Effector memory CD4-positive, alpha-beta T cell (primary cell): ENCODE measurements around the gene SYDE1.

Experiments
- DNase-seq, 3 donors: peaks; one replicate each; pipeline ENCODE4 v3.0.0-alpha.2; 2020
- H3K27ac ChIP-seq: 2 replicates; pipeline ENCODE4 v1.7.0; 2013; ENCODE audit warnings: mild to moderate bottlenecking, low read length, moderate library complexity; ENCODE audit not compliant: insufficient read depth, poor library complexity, severe bottlenecking
- H3K27me3 ChIP-seq: replicated peaks from 2 replicates; pipeline ENCODE4 v1.7.0; 2013; ENCODE audit warnings: mild to moderate bottlenecking, low read length; ENCODE audit not compliant: insufficient read depth, control insufficient read depth, poor library complexity, severe bottlenecking
- H3K36me3 ChIP-seq: 2 replicates; pipeline ENCODE4 v1.7.0; 2013; ENCODE audit warnings: mild to moderate bottlenecking, low read length, moderate library complexity; ENCODE audit not compliant: control insufficient read depth, insufficient read depth
- H3K4me1 ChIP-seq: 2 replicates; pipeline ENCODE4 v1.7.0; 2013; ENCODE audit warnings: low read length, mild to moderate bottlenecking; ENCODE audit not compliant: control insufficient read depth, insufficient read depth, poor library complexity, severe bottlenecking
- H3K4me3 ChIP-seq: 2 replicates; pipeline ENCODE4 v1.7.0; 2013; ENCODE audit warnings: low read length, low read depth, mild to moderate bottlenecking; ENCODE audit not compliant: insufficient read depth, poor library complexity, severe bottlenecking
- H3K9me3 ChIP-seq: 2 replicates; pipeline ENCODE4 v1.7.0; 2013; ENCODE audit warnings: mild to moderate bottlenecking, low read length, moderate library complexity; ENCODE audit not compliant: control insufficient read depth

SYDE1 gene

DNA sequence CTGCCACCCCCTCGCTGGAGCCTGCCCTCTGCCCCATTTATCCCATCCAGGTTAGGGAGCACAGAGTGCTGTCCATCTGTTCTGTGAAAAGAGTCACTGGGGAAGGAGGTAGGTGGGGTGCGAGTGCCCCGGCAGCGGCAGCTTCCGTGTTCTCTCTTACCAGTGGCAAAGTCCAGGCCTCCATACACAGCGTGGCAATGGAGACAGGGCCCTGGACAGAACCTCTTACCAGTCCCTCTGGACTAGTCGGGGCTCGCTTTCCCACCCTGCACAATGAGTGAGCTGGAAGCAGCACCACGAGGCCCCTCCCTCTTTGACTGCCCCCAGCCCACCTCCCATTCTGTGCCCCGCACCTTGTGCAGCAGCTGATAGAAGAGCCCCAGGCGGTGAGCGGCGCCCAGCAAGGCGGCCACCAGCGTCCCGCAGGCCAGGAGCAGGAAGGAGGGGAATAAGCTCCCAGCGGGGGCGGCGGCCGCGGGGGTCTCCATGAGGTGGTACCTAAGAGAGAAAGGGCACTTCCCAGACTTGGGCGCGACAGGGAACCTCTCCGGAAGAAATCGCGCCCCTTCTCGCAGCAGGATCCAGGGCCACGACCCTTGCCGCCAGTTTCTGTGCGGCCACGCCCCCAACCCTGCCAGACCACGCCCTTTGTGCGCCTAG is 17.5 kb downstream of the SYDE1 start:
- Histone ChIP-seq H3K36me3 (peaks cover 25% of the 10 kb centered on the region), H3K9me3 (no peaks in the 10 kb centered on the region), H3K27me3 (no peaks in the 10 kb centered on the region), H3K27ac (peak overlapping the region; percentile 85), H3K4me3 (peak overlapping the region; percentile 81), H3K4me1 (peaks cover 6% of the 10 kb centered on the region)
- peak in 1 of 3 donors; percentile 4 for DNase-seq

DNA sequence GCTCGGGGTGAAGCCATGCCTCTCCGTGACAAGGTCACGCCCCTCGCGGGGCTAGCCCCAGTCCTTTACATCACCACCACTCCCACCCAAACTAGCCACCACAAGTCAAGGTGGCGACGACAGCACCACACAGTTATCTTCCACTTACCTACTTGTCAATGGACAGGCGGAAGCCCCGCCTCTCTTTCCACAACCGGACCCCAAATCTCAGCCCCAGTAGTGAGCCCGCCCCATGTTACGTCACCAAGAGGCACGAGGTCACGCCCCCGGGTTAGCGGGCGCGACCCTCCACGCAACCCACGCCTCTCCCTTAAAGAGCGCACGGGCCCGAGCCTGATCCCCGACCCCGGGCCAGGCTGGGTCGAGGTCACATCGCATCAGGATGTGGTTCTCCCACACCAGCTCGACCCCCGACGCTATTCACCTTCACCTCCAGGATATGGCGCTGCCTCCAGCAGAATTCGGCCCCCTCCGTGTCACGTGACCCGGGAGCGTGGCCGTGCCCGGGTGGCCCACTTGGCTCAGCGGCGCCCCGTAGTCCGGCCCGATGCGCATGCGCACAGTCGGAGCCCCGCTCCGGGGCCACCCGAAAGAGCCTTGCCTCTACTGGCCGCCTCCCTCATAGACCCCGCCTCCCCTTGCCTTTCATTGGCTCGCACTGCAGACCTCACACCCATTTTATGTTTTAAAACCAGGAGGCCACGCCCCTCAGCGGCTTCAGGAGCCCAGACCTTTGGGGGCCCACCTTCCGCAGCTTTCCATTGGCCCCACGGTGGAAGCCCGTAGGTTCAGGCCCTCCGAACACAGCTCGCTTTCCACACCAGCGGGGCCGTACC is 18.2 kb downstream of the SYDE1 start:
- peak; percentile 93 to 96 (median 95) for DNase-seq
- peaks cover 13% of the 10 kb centered on the region for H3K4me1 ChIP-seq
- H3K27me3 ChIP-seq: no peaks in the 10 kb centered on the region
- H3K4me3 ChIP-seq: peak overlapping the region; percentile 81
- H3K27ac ChIP-seq: peak overlapping the region; percentile 85
- no peaks in the 10 kb centered on the region for H3K9me3 ChIP-seq
- H3K36me3 ChIP-seq: peaks cover 18% of the 10 kb centered on the region

DNA sequence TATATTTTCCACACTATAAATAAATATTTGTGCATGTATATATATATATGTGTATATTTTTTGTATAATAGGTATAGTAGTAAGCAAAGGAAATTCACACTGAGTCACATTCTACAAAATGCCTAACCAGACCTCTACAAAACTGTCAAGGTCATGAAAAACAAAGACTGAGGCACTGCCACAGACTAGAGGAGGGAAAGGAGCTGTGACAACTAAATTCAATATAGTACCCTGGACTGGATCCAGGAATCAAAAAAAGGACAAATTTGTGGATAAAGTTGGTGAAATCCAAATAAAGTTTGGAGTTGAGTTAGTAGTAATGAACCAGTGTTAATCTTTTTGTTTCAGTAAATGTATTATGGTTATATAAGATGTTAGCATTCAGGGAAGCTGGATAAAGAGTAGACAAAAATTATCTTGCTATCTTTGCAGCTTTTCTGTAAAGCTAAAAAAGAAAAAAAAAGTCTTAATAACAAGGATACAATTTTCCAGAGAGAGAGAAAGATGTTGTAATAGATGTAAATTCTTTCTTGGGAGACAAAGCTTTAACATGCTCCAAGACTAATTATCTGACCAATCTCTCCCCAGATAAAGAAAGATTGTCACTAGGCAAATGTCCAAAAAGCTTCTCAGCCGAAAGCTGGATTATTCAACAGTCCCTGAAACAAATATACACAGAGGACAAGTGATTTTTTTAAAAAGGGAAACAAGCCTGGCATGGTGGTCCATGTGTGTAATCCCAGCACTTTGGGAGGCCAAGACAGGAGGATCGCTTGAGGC is 19.1 kb downstream of the SYDE1 start:
- Histone ChIP-seq H3K4me3 (peak overlapping the region; percentile 81), H3K27ac (peak overlapping the region; percentile 85), H3K36me3 (peaks cover 9% of the 10 kb centered on the region), H3K9me3 (no peaks in the 10 kb centered on the region), H3K27me3 (no peaks in the 10 kb centered on the region), H3K4me1 (peaks cover 13% of the 10 kb centered on the region)
- no peak for DNase-seq

DNA sequence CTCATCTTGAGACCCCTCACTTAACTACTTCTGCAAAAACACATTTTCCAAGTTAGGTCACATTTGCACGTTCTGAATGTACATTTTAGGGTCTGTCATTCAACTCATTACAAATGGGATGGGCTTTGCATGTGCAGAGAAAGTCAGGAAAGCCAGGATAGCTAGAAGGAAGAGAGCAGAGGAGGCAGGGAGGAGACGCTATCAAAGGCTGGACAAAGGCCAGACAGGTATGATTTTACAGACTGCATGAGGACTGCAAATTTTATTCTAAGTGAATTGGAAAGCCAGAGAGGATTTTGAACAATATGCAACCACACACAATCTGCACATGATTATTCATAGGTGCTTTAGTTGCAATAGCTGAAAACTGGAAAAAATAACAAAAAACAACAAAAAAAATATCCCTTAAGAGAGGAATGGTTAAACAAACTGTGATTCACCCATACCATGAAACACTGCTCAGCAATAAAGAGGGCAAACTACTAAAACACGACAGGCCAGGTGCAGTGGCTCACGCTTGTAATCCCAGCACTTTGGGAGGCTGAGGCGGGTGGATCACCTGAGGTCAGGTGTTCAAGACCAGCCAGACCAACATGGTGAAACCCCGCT is 21.1 kb downstream of the SYDE1 start:
- Histone ChIP-seq H3K36me3 (no peaks in the 10 kb centered on the region), H3K27me3 (no peaks in the 10 kb centered on the region), H3K27ac (no peak overlapping the region), H3K4me3 (no peak overlapping the region), H3K4me1 (peaks cover 13% of the 10 kb centered on the region), H3K9me3 (no peaks in the 10 kb centered on the region)
- DNase-seq: no peak

DNA sequence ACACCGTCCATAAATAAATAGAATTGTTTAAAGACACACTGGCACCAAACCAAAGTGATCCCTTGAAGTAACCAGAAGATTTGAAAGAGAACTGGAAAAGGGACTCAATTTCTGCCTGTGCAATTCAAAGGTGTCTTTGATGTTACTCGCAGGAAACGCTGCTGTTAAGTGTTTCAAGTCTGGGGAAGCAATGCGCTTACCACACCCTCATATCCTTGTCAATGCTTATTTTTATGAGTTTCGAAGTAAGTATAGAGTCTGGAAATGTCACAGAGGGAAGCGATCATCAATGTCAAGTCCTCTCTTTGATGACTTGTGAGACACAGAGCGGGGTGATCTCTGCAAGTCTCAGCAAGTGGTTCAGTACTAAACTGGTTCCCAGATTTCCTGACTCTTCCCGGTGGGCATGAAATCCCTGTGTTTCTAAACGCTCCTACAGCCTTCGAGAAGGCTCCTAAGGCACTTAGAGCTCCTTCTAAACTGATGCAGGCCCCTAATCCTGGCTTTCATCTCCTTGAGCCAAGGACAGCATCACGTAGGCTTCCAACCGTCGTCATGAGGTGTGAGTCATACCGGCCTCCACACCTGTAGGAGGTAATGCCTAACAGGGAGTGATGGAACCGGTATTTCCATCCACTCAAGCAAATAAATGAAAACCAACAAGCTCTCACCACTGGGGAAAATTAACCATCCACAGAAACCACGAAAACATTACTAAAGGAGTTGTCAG is 22.8 kb downstream of the SYDE1 start:
- Histone ChIP-seq H3K27ac (no peak overlapping the region), H3K4me1 (peaks cover 11% of the 10 kb centered on the region), H3K36me3 (no peaks in the 10 kb centered on the region), H3K4me3 (peak overlapping the region; percentile 5), H3K27me3 (no peaks in the 10 kb centered on the region), H3K9me3 (no peaks in the 10 kb centered on the region)
- DNase-seq: no peak

DNA sequence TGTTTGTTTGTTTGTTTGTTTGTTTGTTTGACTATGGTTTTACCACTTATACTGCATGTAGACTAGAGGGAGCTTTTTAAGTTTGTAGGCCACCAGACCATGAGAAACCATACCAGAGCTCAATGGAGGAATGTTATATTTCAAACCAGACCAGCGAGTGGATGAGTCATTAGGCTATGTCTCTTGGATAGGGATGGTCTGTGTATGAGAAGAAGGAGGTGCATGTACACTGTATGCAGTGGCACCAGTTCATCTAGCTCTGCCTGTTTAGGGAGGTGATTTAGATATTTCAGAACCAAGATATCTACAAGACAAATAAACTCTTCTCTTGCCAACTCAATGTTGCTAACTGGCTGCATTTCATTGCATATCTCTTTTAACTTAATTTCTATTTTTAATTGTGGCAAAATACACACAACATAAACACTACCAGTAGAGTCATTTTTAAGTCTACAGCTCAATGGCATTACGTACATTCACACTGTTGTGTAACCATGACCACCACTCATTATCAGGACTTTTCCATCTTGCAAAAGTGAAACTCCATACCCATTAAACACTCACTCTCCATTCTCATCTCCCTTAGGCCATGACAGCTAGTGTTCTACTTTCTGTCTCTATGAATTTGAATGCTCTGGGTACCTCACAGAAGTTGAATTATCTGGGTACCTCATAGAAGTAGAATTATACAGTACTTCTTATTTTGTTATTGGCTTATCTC is 29.2 kb downstream of the SYDE1 start:
- no peaks in the 10 kb centered on the region for H3K27me3 ChIP-seq
- no peak overlapping the region for H3K27ac ChIP-seq
- DNase-seq: no peak
- H3K4me1 ChIP-seq: no peaks in the 10 kb centered on the region
- no peak overlapping the region for H3K4me3 ChIP-seq
- no peaks in the 10 kb centered on the region for H3K9me3 ChIP-seq
- H3K36me3 ChIP-seq: no peaks in the 10 kb centered on the region

DNA sequence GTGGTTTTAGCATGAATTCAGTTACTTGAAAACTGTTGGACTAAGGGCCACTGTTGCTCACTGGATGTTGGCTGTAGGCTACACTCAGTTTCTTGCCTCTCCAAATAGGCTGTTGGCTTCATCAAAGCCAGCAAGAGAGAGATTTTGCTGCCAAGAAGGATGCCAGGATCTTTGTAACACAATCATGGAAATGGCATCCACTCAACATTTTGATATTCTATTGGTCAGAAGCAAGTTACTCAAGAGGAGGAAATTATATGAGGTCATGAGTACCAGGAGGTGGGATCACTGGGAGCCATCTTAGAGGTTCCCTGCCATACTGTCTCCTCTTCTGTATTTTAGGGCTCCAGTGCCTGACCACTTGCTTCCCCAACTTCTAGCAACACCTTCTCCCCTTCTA is 30.6 kb downstream of the SYDE1 start:
- Histone ChIP-seq H3K9me3 (no peaks in the 10 kb centered on the region), H3K36me3 (no peaks in the 10 kb centered on the region), H3K27ac (no peak overlapping the region), H3K27me3 (no peaks in the 10 kb centered on the region), H3K4me1 (no peaks in the 10 kb centered on the region), H3K4me3 (no peak overlapping the region)
- DNase-seq: no peak

DNA sequence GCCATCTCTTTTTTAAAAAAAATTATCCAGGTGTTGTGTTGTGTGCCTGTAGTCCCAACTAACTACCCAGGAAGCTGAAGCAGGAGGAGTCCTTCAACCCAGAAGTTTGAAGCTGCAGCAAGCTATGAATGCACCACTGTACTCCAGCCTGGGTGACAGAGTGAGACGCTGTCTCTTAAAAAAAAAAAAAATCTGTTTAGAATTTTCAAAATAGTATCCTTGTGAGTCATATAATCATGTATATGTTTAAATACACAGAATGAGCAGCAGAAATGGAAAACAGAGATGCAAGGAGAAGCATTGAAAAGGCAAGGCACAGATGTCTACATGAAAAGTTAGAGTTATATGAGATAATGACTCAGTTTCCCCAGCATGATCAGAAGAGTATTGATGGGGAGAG is 31.2 kb downstream of the SYDE1 start:
- no peak for DNase-seq
- Histone ChIP-seq H3K27ac (no peak overlapping the region), H3K27me3 (no peaks in the 10 kb centered on the region), H3K4me1 (no peaks in the 10 kb centered on the region), H3K36me3 (no peaks in the 10 kb centered on the region), H3K9me3 (no peaks in the 10 kb centered on the region), H3K4me3 (no peak overlapping the region)

DNA sequence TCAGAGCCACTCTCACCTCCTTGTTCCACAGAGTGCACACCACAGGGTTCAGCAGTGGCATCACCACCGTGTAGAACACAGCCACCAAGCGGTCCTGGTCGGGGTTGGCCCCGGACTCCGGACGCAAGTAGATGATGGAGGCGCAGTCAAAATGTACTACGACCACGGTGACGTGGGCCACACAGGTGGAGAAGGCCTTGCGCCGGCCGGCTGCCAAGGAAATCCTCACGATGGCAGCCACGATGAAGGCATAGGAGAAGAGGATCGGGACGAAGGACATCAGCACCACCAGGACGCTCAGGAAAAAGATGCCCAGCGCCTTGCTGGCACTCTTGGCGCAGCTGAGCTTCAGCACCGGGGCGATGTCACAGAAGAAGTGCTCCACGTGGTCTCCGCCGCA is 33.9 kb downstream of the SYDE1 start:
- Histone ChIP-seq H3K27ac (no peak overlapping the region), H3K27me3 (no peaks in the 10 kb centered on the region)

More for the DNA sequence above, 33.9 kb downstream of the SYDE1 start:
- Histone ChIP-seq H3K9me3 (no peaks in the 10 kb centered on the region), H3K36me3 (no peaks in the 10 kb centered on the region), H3K4me3 (no peak overlapping the region), H3K4me1 (no peaks in the 10 kb centered on the region)
- no peak for DNase-seq
